ENCODE data around the gene CCDC78.

Gene CCDC78

GRCh38 chr16:720990-721764 is 5.1 kb downstream of the CCDC78 start, which contains the start of gene ANTKMT:
Gene ANTKMT, plus strand, starts transcription at chr16:721146. Its CDS starts 129 bp downstream, at chr16:721275.
- TF ChIP-seq POU2F2 (IDR thresholded peaks at IDR 0.05; ENCODE audit: low read depth, low read length) (peak; percentile 71; the same call in 1 of the 2 replicates), POLR2A (IDR thresholded peaks at IDR 0.05; ENCODE audit: low read depth, low read length) (peak; percentile 85), SPI1 (IDR thresholded peaks at IDR 0.05; ENCODE audit: low read depth, low read length) (no peak), PAX5 (IDR thresholded peaks at IDR 0.05; ENCODE audit: insufficient read depth, low read length, severe bottlenecking) (peak; percentile 36), TAF1 (IDR thresholded peaks at IDR 0.05; ENCODE audit: low read depth, low read length) (0 out of 2 replicates have a peak, but pooled peaks have one; percentile 54), POLR2AphosphoS5 (IDR thresholded peaks at IDR 0.05; ENCODE audit: low read depth, low read length) (peak; percentile 85)
- peak; percentile 99 for FAIRE-seq
- DNase-seq (ENCODE audit: insufficient read length, low spot score), result peak; percentile 98

- DNase-seq (ENCODE audit: insufficient read length, low spot score), result peak; percentile 70
These were observed 5.7 kb downstream of the CCDC78 start for GRCh38 chr16:720447-720989.

GRCh38 chr16:719815-720446 is 6.3 kb downstream of the CCDC78 start:
- FAIRE-seq (peak; percentile 78), DNase-seq (ENCODE audit: insufficient read length, low spot score) (no peak)
- TF ChIP-seq POLR2A (IDR thresholded peaks at IDR 0.05; ENCODE audit: low read depth, low read length) (no peak), TAF1 (IDR thresholded peaks at IDR 0.05; ENCODE audit: low read depth, low read length) (no peak), POLR2AphosphoS5 (IDR thresholded peaks at IDR 0.05; ENCODE audit: low read depth, low read length) (no peak), POU2F2 (IDR thresholded peaks at IDR 0.05; ENCODE audit: low read depth, low read length) (no peak), PAX5 (IDR thresholded peaks at IDR 0.05; ENCODE audit: insufficient read depth, low read length, severe bottlenecking) (no peak), SPI1 (IDR thresholded peaks at IDR 0.05; ENCODE audit: low read depth, low read length) (no peak)

More at GRCh38 chr16:720447-720989, 5.7 kb downstream of the CCDC78 start:
- no peak for FAIRE-seq
- no peak for TF ChIP-seq POU2F2 (IDR thresholded peaks at IDR 0.05; ENCODE audit: low read depth, low read length)

GRCh38 chr16:718922-719321 is 7.3 kb downstream of the CCDC78 start:
- DNase-seq (ENCODE audit: insufficient read length, low spot score), result no peak
- FAIRE-seq, result no peak
- TF ChIP-seq PAX5 (IDR thresholded peaks at IDR 0.05; ENCODE audit: insufficient read depth, low read length, severe bottlenecking), result no peak

GRCh38 chr16:718389-718788 is 7.9 kb downstream of the CCDC78 start:
- no peak for FAIRE-seq
- DNase-seq (ENCODE audit: insufficient read length, low spot score), result no peak
- no peak for TF ChIP-seq SPI1 (IDR thresholded peaks at IDR 0.05; ENCODE audit: low read depth, low read length)
- TF ChIP-seq POU2F2 (IDR thresholded peaks at IDR 0.05; ENCODE audit: low read depth, low read length), result no peak
- no peak for TF ChIP-seq PAX5 (IDR thresholded peaks at IDR 0.05; ENCODE audit: insufficient read depth, low read length, severe bottlenecking)
- TF ChIP-seq POLR2A (IDR thresholded peaks at IDR 0.05; ENCODE audit: low read depth, low read length), result no peak
- TF ChIP-seq POLR2AphosphoS5 (IDR thresholded peaks at IDR 0.05; ENCODE audit: low read depth, low read length), result no peak
- TF ChIP-seq TAF1 (IDR thresholded peaks at IDR 0.05; ENCODE audit: low read depth, low read length), result no peak

GRCh38 chr16:717450-718245 is 8.6 kb downstream of the CCDC78 start:
- no peak for TF ChIP-seq PAX5 (IDR thresholded peaks at IDR 0.05; ENCODE audit: insufficient read depth, low read length, severe bottlenecking)
- no peak for TF ChIP-seq POLR2AphosphoS5 (IDR thresholded peaks at IDR 0.05; ENCODE audit: low read depth, low read length)
- DNase-seq (ENCODE audit: insufficient read length, low spot score) (no peak), FAIRE-seq (no peak)

GRCh38 chr16:716768-717325 is 9.4 kb downstream of the CCDC78 start:
- TF ChIP-seq POLR2A (IDR thresholded peaks at IDR 0.05; ENCODE audit: low read depth, low read length) (no peak), POLR2AphosphoS5 (IDR thresholded peaks at IDR 0.05; ENCODE audit: low read depth, low read length) (no peak), POU2F2 (IDR thresholded peaks at IDR 0.05; ENCODE audit: low read depth, low read length) (no peak), SPI1 (IDR thresholded peaks at IDR 0.05; ENCODE audit: low read depth, low read length) (no peak), TAF1 (IDR thresholded peaks at IDR 0.05; ENCODE audit: low read depth, low read length) (no peak), PAX5 (IDR thresholded peaks at IDR 0.05; ENCODE audit: insufficient read depth, low read length, severe bottlenecking) (no peak)
- no peak for DNase-seq (ENCODE audit: insufficient read length, low spot score)
- no peak for FAIRE-seq

- TF ChIP-seq SPI1 (IDR thresholded peaks at IDR 0.05; ENCODE audit: low read depth, low read length) (no peak), POLR2AphosphoS5 (IDR thresholded peaks at IDR 0.05; ENCODE audit: low read depth, low read length) (no peak), POLR2A (IDR thresholded peaks at IDR 0.05; ENCODE audit: low read depth, low read length) (no peak), POU2F2 (IDR thresholded peaks at IDR 0.05; ENCODE audit: low read depth, low read length) (no peak), PAX5 (IDR thresholded peaks at IDR 0.05; ENCODE audit: insufficient read depth, low read length, severe bottlenecking) (no peak), TAF1 (IDR thresholded peaks at IDR 0.05; ENCODE audit: low read depth, low read length) (no peak)
- FAIRE-seq, result no peak
These were observed 10.1 kb downstream of the CCDC78 start for GRCh38 chr16:716200-716568.

GRCh38 chr16:715477-716199 is 10.6 kb downstream of the CCDC78 start:
- no peak for TF ChIP-seq POLR2A (IDR thresholded peaks at IDR 0.05; ENCODE audit: low read depth, low read length)
- TF ChIP-seq SPI1 (IDR thresholded peaks at IDR 0.05; ENCODE audit: low read depth, low read length), result no peak
- no peak for TF ChIP-seq POU2F2 (IDR thresholded peaks at IDR 0.05; ENCODE audit: low read depth, low read length)
- no peak for TF ChIP-seq PAX5 (IDR thresholded peaks at IDR 0.05; ENCODE audit: insufficient read depth, low read length, severe bottlenecking)
- TF ChIP-seq TAF1 (IDR thresholded peaks at IDR 0.05; ENCODE audit: low read depth, low read length), result no peak
- no peak for TF ChIP-seq POLR2AphosphoS5 (IDR thresholded peaks at IDR 0.05; ENCODE audit: low read depth, low read length)
- DNase-seq (ENCODE audit: insufficient read length, low spot score) (no peak), FAIRE-seq (no peak)

More at GRCh38 chr16:716200-716568, 10.1 kb downstream of the CCDC78 start:
- DNase-seq (ENCODE audit: insufficient read length, low spot score), result no peak
